Chondrocyte (in vitro differentiated cells): ENCODE data around the gene AFAP1L2. TPM values are rescaled to one million over a fixed set of nuclear protein-coding genes. Genes with fewer than 3 reads are reported as not detected.

Source experiments
- DNase-seq: peaks from one replicate; pipeline ENCODE4 v3.0.0; 2021; ENCODE audit warnings: mixed read lengths, low spot score
- H3K27ac Mint-ChIP-seq: one replicate; pipeline ENCODE4 v1.8.0; 2021; ENCODE audit warnings: mild to moderate bottlenecking, moderate library complexity, mixed read lengths; ENCODE audit not compliant: unreplicated experiment
- H3K27me3 Mint-ChIP-seq: 2 replicates; pipeline ENCODE4 v1.8.0; 2021; ENCODE audit warnings: low read depth, mixed read lengths
- H3K36me3 Mint-ChIP-seq: 2 replicates; pipeline ENCODE4 v1.8.0; 2021; ENCODE audit warnings: low read depth, mixed read lengths
- H3K4me1 Mint-ChIP-seq: 2 replicates; pipeline ENCODE4 v1.8.0; 2021; ENCODE audit warnings: low read depth, mild to moderate bottlenecking, mixed read lengths
- H3K4me3 Mint-ChIP-seq: one replicate; pipeline ENCODE4 v1.8.0; 2021; ENCODE audit warnings: mild to moderate bottlenecking, moderate library complexity, mixed read lengths; ENCODE audit not compliant: unreplicated experiment
- H3K9me3 Mint-ChIP-seq: 2 replicates; pipeline ENCODE4 v1.8.0; 2021; ENCODE audit warnings: low read depth, mixed read lengths
- total RNA-seq: library from RNA; stranded (reverse); gene quantifications from 3 replicates; pipeline ENCODE4 v1.2.1, GENCODE V29; 2021
- TF ChIP-seq, protein P1 (sequence below): fragments of 200-600 bp; sonication (generic); IDR thresholded peaks from 2 replicates; pipeline ENCODE4 v1.5.0; 2021; ENCODE audit warnings: antibody characterized with exemption, mild to moderate bottlenecking, moderate library complexity

The AFAP1L2 gene
- total RNA-seq, 1 donor from 2014 or later = 2.9 TPM

- H3K9me3 Mint-ChIP-seq = no peaks in the 10 kb centered on the region
- no peak overlapping the region for H3K27ac Mint-ChIP-seq
- no peak for DNase-seq
- H3K27me3 Mint-ChIP-seq = peaks cover 9% of the 10 kb centered on the region
- TF ChIP-seq, protein P1, sequence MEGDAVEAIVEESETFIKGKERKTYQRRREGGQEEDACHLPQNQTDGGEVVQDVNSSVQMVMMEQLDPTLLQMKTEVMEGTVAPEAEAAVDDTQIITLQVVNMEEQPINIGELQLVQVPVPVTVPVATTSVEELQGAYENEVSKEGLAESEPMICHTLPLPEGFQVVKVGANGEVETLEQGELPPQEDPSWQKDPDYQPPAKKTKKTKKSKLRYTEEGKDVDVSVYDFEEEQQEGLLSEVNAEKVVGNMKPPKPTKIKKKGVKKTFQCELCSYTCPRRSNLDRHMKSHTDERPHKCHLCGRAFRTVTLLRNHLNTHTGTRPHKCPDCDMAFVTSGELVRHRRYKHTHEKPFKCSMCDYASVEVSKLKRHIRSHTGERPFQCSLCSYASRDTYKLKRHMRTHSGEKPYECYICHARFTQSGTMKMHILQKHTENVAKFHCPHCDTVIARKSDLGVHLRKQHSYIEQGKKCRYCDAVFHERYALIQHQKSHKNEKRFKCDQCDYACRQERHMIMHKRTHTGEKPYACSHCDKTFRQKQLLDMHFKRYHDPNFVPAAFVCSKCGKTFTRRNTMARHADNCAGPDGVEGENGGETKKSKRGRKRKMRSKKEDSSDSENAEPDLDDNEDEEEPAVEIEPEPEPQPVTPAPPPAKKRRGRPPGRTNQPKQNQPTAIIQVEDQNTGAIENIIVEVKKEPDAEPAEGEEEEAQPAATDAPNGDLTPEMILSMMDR = no peak
- H3K36me3 Mint-ChIP-seq = peaks cover 2% of the 10 kb centered on the region
- H3K4me1 Mint-ChIP-seq = peaks cover 14% of the 10 kb centered on the region
- no peak overlapping the region for H3K4me3 Mint-ChIP-seq
Observed at GRCh38 chr10:114276066-114276465, 128.2 kb downstream of the AFAP1L2 start.

DNA sequence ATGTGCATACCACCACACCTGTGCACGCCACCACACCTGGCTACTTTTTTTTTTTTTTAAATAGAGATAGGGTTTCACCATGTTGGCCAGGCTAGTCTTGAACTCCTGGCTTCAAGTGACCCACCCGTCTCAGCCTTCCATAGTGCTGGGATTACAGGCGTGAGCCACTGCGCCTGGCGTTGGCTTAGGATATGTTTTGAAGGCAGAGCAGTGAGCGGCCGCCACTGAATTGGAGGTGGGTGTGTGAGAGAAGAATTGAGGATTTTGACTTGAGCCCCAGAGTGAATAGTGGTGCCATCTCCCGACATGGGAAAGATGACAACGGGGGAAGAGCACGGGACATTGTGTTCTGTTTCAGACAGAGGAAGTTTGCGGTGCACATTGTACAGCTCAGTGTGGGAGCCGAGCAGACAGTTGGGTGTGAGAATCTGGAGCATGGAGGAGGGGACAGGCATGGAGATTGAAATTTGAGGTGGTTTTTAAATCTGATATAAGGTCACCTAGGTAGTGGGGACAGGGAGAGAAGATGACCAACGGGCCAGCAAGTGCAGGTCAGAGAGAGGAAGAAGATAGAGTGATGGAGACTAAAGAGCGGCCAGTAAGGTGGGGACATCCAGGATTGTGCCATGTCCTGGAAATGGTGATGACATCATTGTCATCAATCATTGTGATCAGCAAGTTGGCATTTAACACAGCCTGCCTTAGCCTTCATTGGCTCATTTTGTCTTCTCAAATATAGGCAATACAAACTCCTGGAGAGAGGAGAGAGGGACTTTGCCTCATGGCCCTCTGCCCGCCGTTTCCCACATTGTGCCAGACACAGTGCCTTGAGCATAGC lies 129.5 kb downstream of the AFAP1L2 start:
- no peak overlapping the region for H3K4me3 Mint-ChIP-seq
- peaks cover 9% of the 10 kb centered on the region for H3K27me3 Mint-ChIP-seq
- no peak overlapping the region for H3K27ac Mint-ChIP-seq
- no peaks in the 10 kb centered on the region for H3K9me3 Mint-ChIP-seq
- H3K36me3 Mint-ChIP-seq = peaks cover 2% of the 10 kb centered on the region
- DNase-seq = no peak
- H3K4me1 Mint-ChIP-seq = peaks cover 19% of the 10 kb centered on the region
- TF ChIP-seq, protein P1 = no peak

GRCh38 chr10:114273910-114274309 lies 130.4 kb downstream of the AFAP1L2 start:
- no peak overlapping the region for H3K4me3 Mint-ChIP-seq
- H3K9me3 Mint-ChIP-seq = no peaks in the 10 kb centered on the region
- DNase-seq = no peak
- no peak overlapping the region for H3K27ac Mint-ChIP-seq
- TF ChIP-seq, protein P1 = no peak
- peaks cover 9% of the 10 kb centered on the region for H3K27me3 Mint-ChIP-seq
- peaks cover 19% of the 10 kb centered on the region for H3K4me1 Mint-ChIP-seq
- peaks cover 2% of the 10 kb centered on the region for H3K36me3 Mint-ChIP-seq

GRCh38 chr10:114272696-114273095 lies 131.6 kb downstream of the AFAP1L2 start:
- Mint-ChIP-seq H3K4me1 (peaks cover 19% of the 10 kb centered on the region), H3K4me3 (no peak overlapping the region), H3K27ac (no peak overlapping the region), H3K27me3 (peaks cover 2% of the 10 kb centered on the region), H3K9me3 (no peaks in the 10 kb centered on the region), H3K36me3 (peaks cover 2% of the 10 kb centered on the region)
- no peak for DNase-seq
- TF ChIP-seq, protein P1 = no peak

- Mint-ChIP-seq H3K36me3 (peaks cover 2% of the 10 kb centered on the region), H3K27ac (peak overlapping the region; percentile 88), H3K27me3 (peaks cover 2% of the 10 kb centered on the region), H3K9me3 (no peaks in the 10 kb centered on the region), H3K4me3 (no peak overlapping the region), H3K4me1 (peaks cover 19% of the 10 kb centered on the region)
- TF ChIP-seq, protein P1 = no peak
- no peak for DNase-seq
Observed at GRCh38 chr10:114271779-114272167, 132.5 kb downstream of the AFAP1L2 start.
